MM.1S (cell line): ENCODE data around the gene CDH4.

Experiments
- DNase-seq: peaks from one replicate; pipeline ENCODE4 v3.0.0-alpha.2; 2015
- H2AFZ ChIP-seq: fragments of 300-600 bp; sonication (generic); 2 replicates; pipeline ENCODE4 v1.6.0; 2016; ENCODE audit warnings: antibody characterized with exemption, low read length
- H3F3A ChIP-seq: fragments of 300-600 bp; sonication (generic); 2 replicates; pipeline ENCODE4 v1.6.1; 2016; ENCODE audit warnings: mild to moderate bottlenecking, antibody characterized with exemption, low read length, moderate library complexity, mixed read lengths; ENCODE audit not compliant: insufficient read depth
- H3K27ac ChIP-seq: fragments of 300-600 bp; sonication (generic); 2 replicates; pipeline ENCODE4 v1.5.1; 2016; ENCODE audit warnings: mild to moderate bottlenecking, low read length
- H3K27me3 ChIP-seq: fragments of 300-600 bp; sonication (generic); replicated peaks from 2 replicates; pipeline ENCODE4 v1.6.0; 2016; ENCODE audit warnings: low read length; ENCODE audit not compliant: insufficient read depth
- H3K36me3 ChIP-seq: fragments of 300-600 bp; sonication (generic); replicated peaks from 2 replicates; pipeline ENCODE4 v1.6.1; 2016; ENCODE audit warnings: mild to moderate bottlenecking, low read length, mixed read lengths; ENCODE audit not compliant: insufficient read depth
- H3K4me1 ChIP-seq: fragments of 300-600 bp; sonication (generic); 2 replicates; pipeline ENCODE4 v1.6.1; 2016; ENCODE audit warnings: low read length, mixed read lengths
- H3K4me2 ChIP-seq: fragments of 300-600 bp; sonication (generic); 2 replicates; pipeline ENCODE4 v1.6.0; 2016; ENCODE audit warnings: low read depth, low read length
- H3K4me3 ChIP-seq: fragments of 300-600 bp; sonication (generic); 2 replicates; pipeline ENCODE4 v1.5.1; 2016; ENCODE audit warnings: low read length, mixed read lengths
- H3K79me2 ChIP-seq: fragments of 300-600 bp; sonication (generic); 2 replicates; pipeline ENCODE4 v1.6.1; 2016; ENCODE audit warnings: mixed run types, low read length, mixed read lengths
- H3K9ac ChIP-seq: fragments of 300-600 bp; sonication (generic); 2 replicates; pipeline ENCODE4 v1.6.1; 2016; ENCODE audit warnings: low read length, mixed read lengths
- H3K9me2 ChIP-seq: fragments of 300-600 bp; sonication (generic); replicated peaks from 2 replicates; pipeline ENCODE4 v1.6.1; 2016; ENCODE audit warnings: mild to moderate bottlenecking, low read length, mixed read lengths; ENCODE audit not compliant: insufficient read depth
- H3K9me3 ChIP-seq: fragments of 300-600 bp; sonication (generic); replicated peaks from 2 replicates; pipeline ENCODE4 v1.6.1; 2016; ENCODE audit warnings: mild to moderate bottlenecking, low read length, mixed read lengths; ENCODE audit not compliant: insufficient read depth
- H4K20me1 ChIP-seq: fragments of 300-600 bp; sonication (generic); 2 replicates; pipeline ENCODE4 v1.6.1; 2016; ENCODE audit warnings: mild to moderate bottlenecking, low read length, moderate library complexity, mixed read lengths; ENCODE audit not compliant: insufficient read depth
- EZH2 ChIP-seq: fragments of 300-600 bp; sonication (generic); optimal IDR thresholded peaks from 2 replicates; pipeline ENCODE3; 2017; ENCODE audit warnings: low read depth, mild to moderate bottlenecking, antibody characterized with exemption, low read length, mixed read lengths
- EZH2phosphoT487 ChIP-seq: fragments of 300-600 bp; sonication (generic); IDR thresholded peaks from 2 replicates; pipeline ENCODE4 v1.6.1; 2018; ENCODE audit warnings: antibody characterized with exemption, low read length
- TF ChIP-seq, protein P1 (sequence below): fragments of 300-600 bp; sonication (generic); IDR thresholded peaks from 2 replicates; pipeline ENCODE4 v1.5.1; 2016; ENCODE audit warnings: antibody characterized with exemption, low read length, mixed read lengths

The CDH4 gene

DNA sequence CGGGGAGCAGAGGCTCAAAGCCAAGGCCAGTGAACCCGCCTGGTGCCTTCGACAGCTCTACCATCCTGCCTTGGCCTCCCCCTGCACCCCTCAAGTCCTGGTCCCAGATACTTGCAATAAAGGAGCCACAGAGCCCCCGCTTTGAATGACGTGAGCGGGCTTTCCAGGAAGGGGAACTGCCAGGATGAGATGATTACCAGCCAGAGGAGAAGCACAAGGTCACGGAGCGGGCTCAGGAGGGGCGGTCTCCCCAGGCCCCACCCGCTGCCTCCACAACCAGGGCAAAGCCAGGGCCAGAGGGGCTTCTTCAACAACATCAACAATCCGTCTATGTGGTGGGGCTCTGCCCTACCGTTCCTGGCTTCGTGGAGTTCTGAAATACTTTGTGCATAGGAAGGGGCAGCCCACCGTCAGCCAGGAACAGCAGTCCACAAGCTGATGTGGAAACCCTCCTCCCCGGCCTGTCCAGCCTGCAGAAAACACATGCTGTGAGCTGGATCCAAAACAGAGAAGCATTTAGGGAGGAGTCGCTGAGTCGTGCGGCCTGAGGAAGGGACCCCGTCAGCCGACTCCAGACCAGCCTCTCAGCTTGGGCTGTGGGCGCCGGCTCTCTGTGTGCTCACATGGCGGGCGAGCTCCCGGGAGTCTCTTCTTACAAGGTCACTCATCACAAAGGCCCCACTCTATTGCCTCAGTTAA is 392.5 kb downstream of the CDH4 start:
- Histone ChIP-seq H3K27ac (no peak overlapping the region), H3F3A (no peaks in the 10 kb centered on the region), H3K4me2 (no peak overlapping the region), H3K9ac (no peak overlapping the region), H3K36me3 (no peaks in the 10 kb centered on the region), H3K9me2 (no peaks in the 10 kb centered on the region), H4K20me1 (no peaks in the 10 kb centered on the region), H3K4me1 (no peaks in the 10 kb centered on the region), H2AFZ (no peak overlapping the region), H3K79me2 (no peaks in the 10 kb centered on the region), H3K27me3 (peaks cover 95% of the 10 kb centered on the region), H3K9me3 (no peaks in the 10 kb centered on the region), H3K4me3 (no peak overlapping the region)
- no peak for TF ChIP-seq EZH2
- TF ChIP-seq, protein P1, sequence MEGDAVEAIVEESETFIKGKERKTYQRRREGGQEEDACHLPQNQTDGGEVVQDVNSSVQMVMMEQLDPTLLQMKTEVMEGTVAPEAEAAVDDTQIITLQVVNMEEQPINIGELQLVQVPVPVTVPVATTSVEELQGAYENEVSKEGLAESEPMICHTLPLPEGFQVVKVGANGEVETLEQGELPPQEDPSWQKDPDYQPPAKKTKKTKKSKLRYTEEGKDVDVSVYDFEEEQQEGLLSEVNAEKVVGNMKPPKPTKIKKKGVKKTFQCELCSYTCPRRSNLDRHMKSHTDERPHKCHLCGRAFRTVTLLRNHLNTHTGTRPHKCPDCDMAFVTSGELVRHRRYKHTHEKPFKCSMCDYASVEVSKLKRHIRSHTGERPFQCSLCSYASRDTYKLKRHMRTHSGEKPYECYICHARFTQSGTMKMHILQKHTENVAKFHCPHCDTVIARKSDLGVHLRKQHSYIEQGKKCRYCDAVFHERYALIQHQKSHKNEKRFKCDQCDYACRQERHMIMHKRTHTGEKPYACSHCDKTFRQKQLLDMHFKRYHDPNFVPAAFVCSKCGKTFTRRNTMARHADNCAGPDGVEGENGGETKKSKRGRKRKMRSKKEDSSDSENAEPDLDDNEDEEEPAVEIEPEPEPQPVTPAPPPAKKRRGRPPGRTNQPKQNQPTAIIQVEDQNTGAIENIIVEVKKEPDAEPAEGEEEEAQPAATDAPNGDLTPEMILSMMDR, result no peak
- no peak for DNase-seq

DNA sequence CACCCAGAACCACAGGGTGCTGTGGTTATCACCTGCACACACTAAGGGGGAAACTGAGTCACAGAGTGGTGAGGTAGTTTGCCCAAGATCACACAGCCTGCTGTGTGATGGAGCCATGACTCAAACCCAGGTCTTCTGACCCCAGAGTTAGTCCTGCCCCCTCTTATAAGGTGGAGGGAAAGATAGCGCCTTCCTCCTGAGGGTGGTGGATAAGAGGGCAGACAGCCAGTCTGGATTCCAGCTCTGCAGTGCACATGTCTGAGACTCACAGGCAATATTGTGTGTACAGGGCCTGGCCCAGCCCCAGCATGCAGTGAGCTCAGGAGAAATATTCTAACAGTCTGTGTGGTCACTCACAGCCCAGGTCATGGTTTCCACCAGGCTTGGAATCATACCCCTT is 393.7 kb downstream of the CDH4 start:
- peaks cover 95% of the 10 kb centered on the region for H3K27me3 ChIP-seq
- no peak overlapping the region for H2AFZ ChIP-seq
- H3K4me1 ChIP-seq, result no peaks in the 10 kb centered on the region
- no peaks in the 10 kb centered on the region for H3F3A ChIP-seq
- no peak for DNase-seq
- no peaks in the 10 kb centered on the region for H4K20me1 ChIP-seq
- no peak overlapping the region for H3K4me2 ChIP-seq
- no peak overlapping the region for H3K9ac ChIP-seq
- H3K9me3 ChIP-seq, result no peaks in the 10 kb centered on the region
- H3K4me3 ChIP-seq, result no peak overlapping the region
- H3K79me2 ChIP-seq, result no peaks in the 10 kb centered on the region
- no peaks in the 10 kb centered on the region for H3K36me3 ChIP-seq
- H3K27ac ChIP-seq, result no peak overlapping the region
- no peaks in the 10 kb centered on the region for H3K9me2 ChIP-seq
- TF ChIP-seq EZH2phosphoT487, result no peak
- TF ChIP-seq EZH2, result no peak
- TF ChIP-seq, protein P1, result no peak

DNA sequence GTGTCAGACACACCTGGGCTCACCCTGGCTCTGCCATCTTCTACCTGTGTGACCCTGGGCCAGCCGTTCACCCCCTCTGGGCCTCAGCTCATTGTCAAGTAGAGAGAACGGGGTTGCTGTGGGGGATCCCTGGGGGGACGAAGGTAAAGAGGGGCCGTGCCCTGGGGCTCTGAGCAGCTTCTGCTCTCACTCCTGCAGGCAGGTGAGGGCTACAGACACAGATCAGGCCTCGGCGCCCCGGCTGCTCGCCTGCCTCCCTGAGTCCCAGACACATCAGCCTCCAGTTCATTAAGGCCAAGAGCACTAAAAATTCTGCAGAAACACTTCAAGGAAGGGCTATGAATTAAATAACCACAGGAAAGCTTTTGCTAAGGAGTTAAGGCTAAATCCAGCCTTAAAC is 394.4 kb downstream of the CDH4 start:
- H3K4me3 ChIP-seq, result no peak overlapping the region
- no peaks in the 10 kb centered on the region for H3K9me3 ChIP-seq
- H3K4me2 ChIP-seq, result no peak overlapping the region
- H3K27ac ChIP-seq, result no peak overlapping the region
- H3K36me3 ChIP-seq, result no peaks in the 10 kb centered on the region
- peaks cover 95% of the 10 kb centered on the region for H3K27me3 ChIP-seq
- no peaks in the 10 kb centered on the region for H4K20me1 ChIP-seq
- no peak overlapping the region for H3K9ac ChIP-seq
- no peaks in the 10 kb centered on the region for H3K4me1 ChIP-seq
- no peak overlapping the region for H2AFZ ChIP-seq
- no peaks in the 10 kb centered on the region for H3F3A ChIP-seq
- TF ChIP-seq, protein P1, result no peak
- no peak for TF ChIP-seq EZH2
- no peak for TF ChIP-seq EZH2phosphoT487
- no peak for DNase-seq
- no peaks in the 10 kb centered on the region for H3K79me2 ChIP-seq
- H3K9me2 ChIP-seq, result no peaks in the 10 kb centered on the region
